ENCODE data around the gene BAG2. TPM values are rescaled to one million over a fixed set of nuclear protein-coding genes. Genes with fewer than 3 reads are reported as not detected.
A peak's percentile ranks its signal among the peaks of the same experiment; 100 is the strongest.

BAG2 gene
- polyA plus RNA-seq, 2 of the 4 experiments (the other 2 are of a cell fraction): 9.5 to 13.9 TPM

GRCh38 chr6:57195457-57195856 lies 23.3 kb downstream of the BAG2 start:
- CTCF ChIA-PET: interaction anchor here (1.9 kb wide), 1 partner anchor 121 kb away, joined by 8 read pairs; no protein-coding TSS in a partner anchor
- POLR2A ChIA-PET: no interaction called here
- DNase-seq (ENCODE audit: low read depth in 1 of 2, low spot score in 1 of 2): no peak
- Histone ChIP-seq H3K4me3 (no peak overlapping the region), H3K4me2 (no peak overlapping the region), H3K4me1 (peaks cover 10% of the 10 kb centered on the region), H3K27ac (no peak overlapping the region), H3K9me3 (no peaks in the 10 kb centered on the region)
- FAIRE-seq: no peak
- TF ChIP-seq PBX3 (IDR thresholded peaks at IDR 0.05): no peak
- TF ChIP-seq USF2 (IDR thresholded peaks at IDR 0.05): no peak
- TF ChIP-seq CHD4 (IDR thresholded peaks at IDR 0.05; ENCODE audit: borderline replicate concordance): no peak
- TF ChIP-seq RAD21 (conservative IDR thresholded peaks at IDR 0.05 in 1 of 2, IDR thresholded peaks at IDR 0.05 in 1 of 2): no peak
- TF ChIP-seq KDM5A (IDR thresholded peaks at IDR 0.05): no peak
- TF ChIP-seq TP53 (CRISPR knock-in tag; IDR thresholded peaks at IDR 0.05): no peak
- no peak for TF ChIP-seq ZC3H11A (IDR thresholded peaks at IDR 0.05)
- no peak for TF ChIP-seq ATOH8 (CRISPR knock-in tag; IDR thresholded peaks at IDR 0.05; ENCODE audit: low read depth)
- TF ChIP-seq NPAS2 (CRISPR knock-in tag; IDR thresholded peaks at IDR 0.05; ENCODE audit: borderline replicate concordance): no peak
- TF ChIP-seq MYC (IDR thresholded peaks at IDR 0.05; ENCODE audit: borderline replicate concordance, low read length): no peak
- TF ChIP-seq EP300 (IDR thresholded peaks at IDR 0.05): no peak
- WGBS (ENCODE audit: missing lambda C conversion rate): 97% methylated on average over 2 of the region's 2 CpGs
- ATAC-seq: no peak

GRCh38 chr6:57198926-57199636 lies 27.0 kb downstream of the BAG2 start:
- WGBS (ENCODE audit: missing lambda C conversion rate): 49% methylated on average over 5 of the region's 6 CpGs
- peaks cover 10% of the 10 kb centered on the region for H3K4me1 ChIP-seq
- no peak overlapping the region for H3K27ac ChIP-seq
- H3K4me3 ChIP-seq: no peak overlapping the region
- 0 out of 3 replicates have a peak overlapping the region, but pooled peaks have one; percentile 17 for H3K4me2 ChIP-seq
- ATAC-seq: peak in 1 of 2 experiments; percentile 77; a peak in 3 of 6 replicates
- CTCF ChIA-PET: interaction anchor here (1.2 to 1.4 kb wide), 2 partner anchors 9 to 118 kb away, joined by 3 to 4 read pairs; partner anchors contain the start of gene PRIM2
- no peak for TF ChIP-seq ZSCAN20 (CRISPR knock-in tag; IDR thresholded peaks at IDR 0.05)
- no peak for TF ChIP-seq JUN (IDR thresholded peaks at IDR 0.05)
- no peak for TF ChIP-seq FOSL2 (IDR thresholded peaks at IDR 0.05)
- TF ChIP-seq FOSL2 (CRISPR knock-in tag; IDR thresholded peaks at IDR 0.05): no peak
- no peak for TF ChIP-seq FOSB (CRISPR knock-in tag; IDR thresholded peaks at IDR 0.05)
- TF ChIP-seq JUNB (IDR thresholded peaks at IDR 0.05): no peak
- no peak for TF ChIP-seq NPAS2 (CRISPR knock-in tag; IDR thresholded peaks at IDR 0.05; ENCODE audit: borderline replicate concordance)
- TF ChIP-seq MYC (IDR thresholded peaks at IDR 0.05; ENCODE audit: borderline replicate concordance, low read length): no peak
- TF ChIP-seq POLR2A (IDR thresholded peaks at IDR 0.05; ENCODE audit: low read length): no peak
- no peak for TF ChIP-seq HOXA7 (CRISPR knock-in tag; IDR thresholded peaks at IDR 0.05)
- TF ChIP-seq KDM1A (IDR thresholded peaks at IDR 0.05; ENCODE audit: low read depth): no peak
- POLR2A ChIA-PET: no interaction called here
- peak in 1 of 2 experiments; percentile 20 for DNase-seq (ENCODE audit: low read depth in 1 of 2, low spot score in 1 of 2)
- FAIRE-seq: no peak
- H3K9me3 ChIP-seq: no peaks in the 10 kb centered on the region

GRCh38 chr6:57201718-57202117 lies 29.6 kb downstream of the BAG2 start:
- DNase-seq (ENCODE audit: low read depth in 1 of 2, low spot score in 1 of 2) (no peak), ATAC-seq (no peak), FAIRE-seq (no peak)
- 80% methylated on average over 1 of the region's 1 CpG for WGBS (ENCODE audit: missing lambda C conversion rate)
- H3K4me2 ChIP-seq: no peak overlapping the region
- ChIA-PET CTCF (interaction anchor here (0.9 kb wide), 1 partner anchor 20 kb away, joined by 4 read pairs; no protein-coding TSS in a partner anchor), POLR2A (no interaction called here)
- H3K4me3 ChIP-seq: no peak overlapping the region
- H3K4me1 ChIP-seq: peaks cover 11% of the 10 kb centered on the region
- no peaks in the 10 kb centered on the region for H3K9me3 ChIP-seq
- H3K27ac ChIP-seq: no peak overlapping the region
- TF ChIP-seq NPAS2 (CRISPR knock-in tag; IDR thresholded peaks at IDR 0.05; ENCODE audit: borderline replicate concordance) (no peak), ZC3H11A (IDR thresholded peaks at IDR 0.05) (no peak), ATOH8 (CRISPR knock-in tag; IDR thresholded peaks at IDR 0.05; ENCODE audit: low read depth) (no peak), HMGXB4 (CRISPR knock-in tag; IDR thresholded peaks at IDR 0.05; ENCODE audit: borderline replicate concordance) (no peak), USF2 (IDR thresholded peaks at IDR 0.05) (no peak), POLR2A (IDR thresholded peaks at IDR 0.05; ENCODE audit: low read length) (no peak), ESRRA (IDR thresholded peaks at IDR 0.05; ENCODE audit: borderline replicate concordance, low read length) (no peak), ZFP36 (IDR thresholded peaks at IDR 0.05; ENCODE audit: borderline replicate concordance, partially characterized antibody) (no peak), ZSCAN20 (CRISPR knock-in tag; IDR thresholded peaks at IDR 0.05) (no peak), FOSL2 (IDR thresholded peaks at IDR 0.05) (no peak), FOSL2 (CRISPR knock-in tag; IDR thresholded peaks at IDR 0.05) (no peak), EHMT2 (IDR thresholded peaks at IDR 0.05; ENCODE audit: low read depth) (no peak), NR3C1 (IDR thresholded peaks at IDR 0.05) (no peak), FOXS1 (CRISPR knock-in tag; IDR thresholded peaks at IDR 0.05) (no peak), RFX5 (IDR thresholded peaks at IDR 0.05) (no peak)
